CD8-positive, alpha-beta memory T cell (primary cell): ENCODE measurements around the gene COX7A2L. TPM values are rescaled to one million over a fixed set of nuclear protein-coding genes. Genes with fewer than 3 reads are reported as not detected.
A peak's percentile ranks its signal among the peaks of the same experiment; 100 is the strongest.
"Not testable (repeated sequence)": the region's sequence is repeated elsewhere in the genome, so short reads cannot be mapped to it uniquely, and the experiment has no call there.

Experiments
- CTCF ChIA-PET: fragments of 350-600 bp; sonication (Branson Sonifier 250); formaldehyde crosslinking; loops from one replicate; lab custom pipeline; 2021; ENCODE audit warnings: antibody characterized with exemption; lab: Charles Lee
- POLR2A ChIA-PET: fragments of 350-600 bp; sonication (Branson Sonifier 250); formaldehyde crosslinking; loops from one replicate; lab custom pipeline; 2021; ENCODE audit warnings: antibody characterized with exemption; lab: Charles Lee
- DNase-seq, 5 donors: peaks; one replicate each; pipeline versions ENCODE4 v3.0.0 to v3.0.0-alpha.2; 2020 to 2022; ENCODE audit warnings: mixed read lengths in 1 of 5
- H3K27ac ChIP-seq: one replicate; pipeline ENCODE4 v1.7.0; 2013; ENCODE audit warnings: low read depth, mild to moderate bottlenecking, low read length, moderate library complexity
- H3K27me3 ChIP-seq: 2 replicates; pipeline ENCODE4 v1.7.0; 2013; ENCODE audit warnings: low read length, mild to moderate bottlenecking; ENCODE audit not compliant: insufficient read depth, poor library complexity, severe bottlenecking
- H3K36me3 ChIP-seq: 2 replicates; pipeline ENCODE4 v1.7.0; 2013; ENCODE audit warnings: mild to moderate bottlenecking, low read length, moderate library complexity; ENCODE audit not compliant: insufficient read depth
- H3K4me1 ChIP-seq: 2 replicates; pipeline ENCODE4 v1.7.0; 2013; ENCODE audit warnings: mild to moderate bottlenecking, low read length, moderate library complexity; ENCODE audit not compliant: insufficient read depth
- H3K4me3 ChIP-seq: 2 replicates; pipeline ENCODE4 v1.7.0; 2013; ENCODE audit warnings: mild to moderate bottlenecking, low read length
- H3K9me3 ChIP-seq: 2 replicates; pipeline ENCODE4 v1.7.0; 2013; ENCODE audit warnings: mild to moderate bottlenecking, low read length
- H3K27ac Mint-ChIP-seq, 8 donors: one replicate each; pipeline ENCODE4 v1.8.0; 2020 to 2021; ENCODE audit warnings: mixed read lengths in 8 of 8, mild to moderate bottlenecking in 6 of 8, inconsistent platforms in 3 of 8, moderate library complexity in 3 of 8
- H3K27me3 Mint-ChIP-seq, 2 donors: one replicate each; pipeline ENCODE4 v1.8.0; 2020 to 2021; ENCODE audit warnings: mixed read lengths in 2 of 2, mild to moderate bottlenecking in 1 of 2, moderate library complexity in 1 of 2
- H3K36me3 Mint-ChIP-seq, 3 donors: one replicate each; pipeline ENCODE4 v1.8.0; 2020 to 2021; ENCODE audit warnings: mixed read lengths in 3 of 3, inconsistent platforms in 1 of 3, mild to moderate bottlenecking in 1 of 3
- H3K4me1 Mint-ChIP-seq, 3 donors: one replicate each; pipeline ENCODE4 v1.8.0; 2020 to 2021; ENCODE audit warnings: mixed read lengths in 3 of 3, inconsistent platforms in 1 of 3, mild to moderate bottlenecking in 1 of 3
- H3K4me3 Mint-ChIP-seq, 7 donors: one replicate each; pipeline ENCODE4 v1.8.0; 2020 to 2021; ENCODE audit warnings: mixed read lengths in 7 of 7, mild to moderate bottlenecking in 6 of 7, moderate library complexity in 4 of 7, inconsistent platforms in 2 of 7
- H3K9me3 Mint-ChIP-seq, 5 donors: one replicate each; pipeline ENCODE4 v1.8.0; 2020 to 2022; ENCODE audit warnings: mixed read lengths in 5 of 5, mild to moderate bottlenecking in 3 of 5, moderate library complexity in 2 of 5, inconsistent platforms in 1 of 5
- polyA plus RNA-seq: library from polyadenylated mRNA; unstranded; fragments of 300-500 nt; fragmentation: Illumina TruSeq; gene quantifications from one replicate; pipeline ENCODE4 v1.2.3, GENCODE V29; 2021
- total RNA-seq, 2 experiments: library from RNA; stranded (reverse); gene quantifications; one replicate each; pipeline ENCODE4 v1.2.3, GENCODE V29; 2021

The COX7A2L gene
- total RNA-seq (100 to 1,000 TPM in 1 of 2 experiments, 10 to 100 TPM in 1; 99.8 to 100 TPM), polyA plus RNA-seq (172 TPM)

- peak within 1 kb of the TSS; percentile 89 to 99 (median 98) for H3K27ac Mint-ChIP-seq
- DNase-seq = peak; percentile 93 to 96 (median 96)
- ChIA-PET POLR2A (interaction anchor here (0.6 kb wide), 2 partner anchors 10 to 225 kb away, joined by 5 read pairs; no protein-coding TSS in a partner anchor), CTCF (no interaction called here)
- peaks cover 0 to 23% (median 2%) of the 10 kb centered on the region in 3 donors for H3K36me3 Mint-ChIP-seq
- H3K4me1 Mint-ChIP-seq = peaks cover 44 to 58% (median 53%) of the 10 kb centered on the region in 3 donors
- H3K27me3 Mint-ChIP-seq = peaks cover 3% of the 10 kb centered on the region in 2 donors
- H3K4me3 Mint-ChIP-seq = peak within 1 kb of the TSS; percentile 83 to 98 (median 88)
- H3K4me3 ChIP-seq = peak within 1 kb of the TSS; percentile 94
- H3K9me3 Mint-ChIP-seq = no peaks in the 10 kb centered on the region
- peak within 1 kb of the TSS; percentile 94 for H3K27ac ChIP-seq
- no peaks in the 10 kb centered on the region for H3K36me3 ChIP-seq
- H3K27me3 ChIP-seq = no peaks in the 10 kb centered on the region
- no peaks in the 10 kb centered on the region for H3K9me3 ChIP-seq
- H3K4me1 ChIP-seq = peaks cover 43% of the 10 kb centered on the region
These were observed at the start of gene COX7A2L for GRCh38 chr2:42360890-42361727. COX7A2L (minus strand) TSS chr2:42361217; CDS start chr2:42361161, 56 bp downstream.

- DNase-seq = no peak
- CTCF ChIA-PET = no interaction called here
- Histone ChIP-seq H3K36me3 (no peaks in the 10 kb centered on the region), H3K4me1 (no peaks in the 10 kb centered on the region), H3K27me3 (no peaks in the 10 kb centered on the region), H3K9me3 (no peaks in the 10 kb centered on the region), H3K27ac (no peak overlapping the region), H3K4me3 (no peak overlapping the region)
- peaks cover 0 to 4% (median 0%) of the 10 kb centered on the region in 3 donors for H3K36me3 Mint-ChIP-seq
- H3K9me3 Mint-ChIP-seq = no peaks in the 10 kb centered on the region
- H3K27ac Mint-ChIP-seq = no peak overlapping the region
- H3K4me1 Mint-ChIP-seq = no peaks in the 10 kb centered on the region
- POLR2A ChIA-PET = no interaction called here
- H3K4me3 Mint-ChIP-seq = no peak overlapping the region
- peaks cover 0 to 17% of the 10 kb centered on the region in 2 donors for H3K27me3 Mint-ChIP-seq
These were observed 47.0 kb upstream of the COX7A2L start for GRCh38 chr2:42408009-42408408.

GRCh38 chr2:42407476-42407875 lies 46.5 kb upstream of the COX7A2L start:
- H3K4me3 ChIP-seq = no peak overlapping the region
- no peaks in the 10 kb centered on the region for H3K9me3 ChIP-seq
- Mint-ChIP-seq H3K4me3 (no peak overlapping the region), H3K27me3 (peaks cover 0 to 17% of the 10 kb centered on the region in 2 donors), H3K36me3 (peaks cover 0 to 4% (median 0%) of the 10 kb centered on the region in 3 donors), H3K4me1 (no peaks in the 10 kb centered on the region), H3K27ac (no peak overlapping the region), H3K9me3 (no peaks in the 10 kb centered on the region)
- CTCF ChIA-PET = no interaction called here
- no peaks in the 10 kb centered on the region for H3K4me1 ChIP-seq
- no peaks in the 10 kb centered on the region for H3K36me3 ChIP-seq
- no peak for DNase-seq
- POLR2A ChIA-PET = no interaction called here
- no peak overlapping the region for H3K27ac ChIP-seq
- no peaks in the 10 kb centered on the region for H3K27me3 ChIP-seq

DNA sequence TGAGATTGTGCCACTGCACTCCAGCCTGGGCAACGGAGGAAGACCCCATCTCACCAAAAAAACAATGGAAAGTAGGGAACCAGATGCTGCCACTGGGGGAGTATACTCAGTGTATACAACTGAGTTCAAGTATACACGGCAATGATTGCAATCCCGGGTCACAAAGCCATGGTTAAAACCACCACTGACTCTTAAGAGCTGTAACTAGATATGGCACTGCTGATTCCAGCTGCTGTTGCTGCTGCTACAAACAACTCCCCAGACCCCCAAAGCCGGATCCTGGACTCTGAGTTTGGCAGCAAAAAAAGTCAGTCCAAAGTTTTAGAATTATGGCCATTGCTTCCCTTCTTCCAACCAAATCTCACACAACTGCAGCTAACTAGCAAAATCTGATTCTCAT lies 43.7 kb upstream of the COX7A2L start:
- no peak overlapping the region for H3K4me3 Mint-ChIP-seq
- peaks cover 4 to 15% of the 10 kb centered on the region in 2 donors for H3K27me3 Mint-ChIP-seq
- Histone ChIP-seq H3K27ac (no peak overlapping the region), H3K4me1 (no peaks in the 10 kb centered on the region), H3K36me3 (no peaks in the 10 kb centered on the region), H3K27me3 (no peaks in the 10 kb centered on the region), H3K4me3 (no peak overlapping the region), H3K9me3 (no peaks in the 10 kb centered on the region)
- DNase-seq = no peak
- H3K36me3 Mint-ChIP-seq = no peaks in the 10 kb centered on the region
- POLR2A ChIA-PET = no interaction called here
- CTCF ChIA-PET = no interaction called here
- H3K9me3 Mint-ChIP-seq = no peaks in the 10 kb centered on the region
- no peaks in the 10 kb centered on the region for H3K4me1 Mint-ChIP-seq
- no peak overlapping the region for H3K27ac Mint-ChIP-seq

GRCh38 chr2:42401773-42402172 lies 40.8 kb upstream of the COX7A2L start:
- H3K4me1 ChIP-seq = no peaks in the 10 kb centered on the region
- no peak overlapping the region for H3K4me3 ChIP-seq
- peak overlapping the region in 1 of 8 donors; percentile 11 for H3K27ac Mint-ChIP-seq
- H3K4me3 Mint-ChIP-seq = no peak overlapping the region
- POLR2A ChIA-PET = no interaction called here
- no peak overlapping the region for H3K27ac ChIP-seq
- no peaks in the 10 kb centered on the region for H3K27me3 ChIP-seq
- H3K27me3 Mint-ChIP-seq = peaks cover 4 to 17% of the 10 kb centered on the region in 2 donors
- H3K4me1 Mint-ChIP-seq = no peaks in the 10 kb centered on the region
- no peak for DNase-seq
- H3K36me3 ChIP-seq = no peaks in the 10 kb centered on the region
- H3K36me3 Mint-ChIP-seq = no peaks in the 10 kb centered on the region
- CTCF ChIA-PET = no interaction called here
- H3K9me3 Mint-ChIP-seq = no peaks in the 10 kb centered on the region
- no peaks in the 10 kb centered on the region for H3K9me3 ChIP-seq

DNA sequence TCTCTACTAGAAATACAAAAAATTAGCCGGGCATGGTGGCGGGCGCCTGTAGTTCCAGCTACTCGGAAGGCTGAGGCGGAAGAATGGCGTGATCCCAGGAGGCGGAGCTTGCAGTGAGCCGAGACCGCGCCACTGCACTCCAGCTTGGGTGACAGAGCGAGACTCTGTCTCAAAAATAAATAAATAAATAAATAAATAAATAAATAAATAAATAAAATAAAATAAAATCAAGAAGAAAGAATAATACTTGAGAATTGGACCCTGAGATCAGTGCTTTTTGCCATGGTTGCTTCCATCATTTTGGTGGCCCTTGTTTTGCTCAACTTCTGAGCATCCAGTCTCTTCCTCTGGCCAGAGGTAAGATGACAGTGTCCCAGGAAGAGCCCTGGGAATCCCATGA lies 37.0 kb upstream of the COX7A2L start:
- peaks cover 9 to 17% of the 10 kb centered on the region in 2 donors for H3K27me3 Mint-ChIP-seq
- H3K27me3 ChIP-seq, H3K4me1 ChIP-seq, H3K4me3 ChIP-seq, H3K9me3 Mint-ChIP-seq, CTCF ChIA-PET, H3K4me3 Mint-ChIP-seq, H3K36me3 ChIP-seq, H3K27ac Mint-ChIP-seq, H3K9me3 ChIP-seq, H3K36me3 Mint-ChIP-seq, H3K27ac ChIP-seq, POLR2A ChIA-PET, DNase-seq, H3K4me1 Mint-ChIP-seq: not testable (repeated sequence)

DNA sequence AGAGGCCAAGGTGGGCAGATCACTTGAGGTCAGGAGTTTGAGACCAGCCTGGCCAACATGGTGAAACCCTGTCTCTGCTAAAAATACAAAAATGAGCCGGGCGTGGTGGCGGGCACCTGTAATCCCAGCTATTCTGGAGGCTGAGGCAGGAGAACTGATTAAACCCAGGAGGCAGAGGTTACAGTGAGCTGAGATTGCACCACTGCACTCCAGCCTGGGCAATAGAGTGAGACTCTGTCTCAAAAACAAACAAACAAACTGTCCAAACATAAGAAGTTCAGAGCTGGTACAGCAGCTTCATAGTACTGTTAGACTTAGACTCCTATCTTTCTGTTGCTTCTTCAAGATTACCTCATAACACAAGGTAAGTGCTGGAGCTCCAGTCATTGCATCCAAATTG lies 32.3 kb upstream of the COX7A2L start:
- H3K4me3 ChIP-seq, H3K36me3 ChIP-seq, H3K36me3 Mint-ChIP-seq, H3K4me3 Mint-ChIP-seq, H3K4me1 Mint-ChIP-seq, CTCF ChIA-PET, H3K27ac ChIP-seq, H3K9me3 Mint-ChIP-seq, H3K9me3 ChIP-seq, POLR2A ChIA-PET, H3K4me1 ChIP-seq, H3K27me3 ChIP-seq, H3K27ac Mint-ChIP-seq, DNase-seq: not testable (repeated sequence)
- H3K27me3 Mint-ChIP-seq = peaks cover 7 to 17% of the 10 kb centered on the region in 2 donors

- Mint-ChIP-seq H3K36me3 (peaks cover 0 to 3% (median 0%) of the 10 kb centered on the region in 3 donors), H3K4me3 (no peak overlapping the region), H3K4me1 (no peaks in the 10 kb centered on the region), H3K27ac (no peak overlapping the region), H3K27me3 (peaks cover 7 to 13% of the 10 kb centered on the region in 2 donors), H3K9me3 (no peaks in the 10 kb centered on the region)
- Histone ChIP-seq H3K9me3 (no peaks in the 10 kb centered on the region), H3K27me3 (no peaks in the 10 kb centered on the region), H3K27ac (no peak overlapping the region), H3K36me3 (no peaks in the 10 kb centered on the region), H3K4me1 (no peaks in the 10 kb centered on the region), H3K4me3 (no peak overlapping the region)
- ChIA-PET POLR2A (no interaction called here), CTCF (no interaction called here)
- no peak for DNase-seq
These were observed 31.2 kb upstream of the COX7A2L start for GRCh38 chr2:42392191-42392590.
